Stimulated activated naive CD4-positive, alpha-beta T cell (primary cell): Measurements from ENCODE around the gene TMEM82.

Experiments
- DNase-seq, 6 experiments: peaks; one replicate each; lab custom pipeline; 2025; lab: John Stamatoyannopoulos, UW

The TMEM82 gene

GRCh38 chr1:15720861-15721260 lies 21.4 kb upstream of the TMEM82 start:
- no peak for DNase-seq

- no peak for DNase-seq
Measured at GRCh38 chr1:15722411-15722810, 19.9 kb upstream of the TMEM82 start.

GRCh38 chr1:15722836-15723532 lies 19.3 kb upstream of the TMEM82 start:
- no peak for DNase-seq

GRCh38 chr1:15723631-15724246 lies 18.6 kb upstream of the TMEM82 start:
- no peak for DNase-seq

GRCh38 chr1:15724949-15725880 lies 17.1 kb upstream of the TMEM82 start:
- no peak for DNase-seq

- no peak for DNase-seq
Measured at GRCh38 chr1:15726508-15726907, 15.8 kb upstream of the TMEM82 start.

GRCh38 chr1:15727021-15727420 lies 15.3 kb upstream of the TMEM82 start:
- DNase-seq = no peak

GRCh38 chr1:15727424-15727823 lies 14.9 kb upstream of the TMEM82 start:
- no peak for DNase-seq

- DNase-seq = no peak
Measured at GRCh38 chr1:15727866-15728534, 14.3 kb upstream of the TMEM82 start.

- no peak for DNase-seq
Measured at GRCh38 chr1:15728937-15729657, 13.2 kb upstream of the TMEM82 start.

GRCh38 chr1:15730423-15730822 lies 11.9 kb upstream of the TMEM82 start:
- no peak for DNase-seq

GRCh38 chr1:15730936-15731335 lies 11.4 kb upstream of the TMEM82 start:
- no peak for DNase-seq

- DNase-seq = no peak
Measured at GRCh38 chr1:15731735-15732685, 10.3 kb upstream of the TMEM82 start.

- DNase-seq = no peak
Measured at GRCh38 chr1:15732686-15733081, 9.6 kb upstream of the TMEM82 start.

GRCh38 chr1:15733218-15733725 lies 9.0 kb upstream of the TMEM82 start:
- no peak for DNase-seq

GRCh38 chr1:15733726-15734226 lies 8.5 kb upstream of the TMEM82 start:
- DNase-seq = no peak

- DNase-seq = no peak
Measured at GRCh38 chr1:15734296-15734695, 8.0 kb upstream of the TMEM82 start.

- DNase-seq = no peak
Measured at GRCh38 chr1:15734901-15735300, 7.4 kb upstream of the TMEM82 start.

GRCh38 chr1:15735304-15736037 lies 6.8 kb upstream of the TMEM82 start:
- DNase-seq = no peak
